IPS-NIHi7 (cell line): Measurements from ENCODE around the gene MAP4.
"Not testable (repeated sequence)": the region's sequence is repeated elsewhere in the genome, so short reads cannot be mapped to it uniquely, and the experiment has no call there.

Experiments used
- DNase-seq: peaks from one replicate; pipeline ENCODE4 v3.0.0; 2012; ENCODE audit warnings: mixed read lengths; ENCODE audit errors: extremely low spot score

MAP4 gene, protein sequence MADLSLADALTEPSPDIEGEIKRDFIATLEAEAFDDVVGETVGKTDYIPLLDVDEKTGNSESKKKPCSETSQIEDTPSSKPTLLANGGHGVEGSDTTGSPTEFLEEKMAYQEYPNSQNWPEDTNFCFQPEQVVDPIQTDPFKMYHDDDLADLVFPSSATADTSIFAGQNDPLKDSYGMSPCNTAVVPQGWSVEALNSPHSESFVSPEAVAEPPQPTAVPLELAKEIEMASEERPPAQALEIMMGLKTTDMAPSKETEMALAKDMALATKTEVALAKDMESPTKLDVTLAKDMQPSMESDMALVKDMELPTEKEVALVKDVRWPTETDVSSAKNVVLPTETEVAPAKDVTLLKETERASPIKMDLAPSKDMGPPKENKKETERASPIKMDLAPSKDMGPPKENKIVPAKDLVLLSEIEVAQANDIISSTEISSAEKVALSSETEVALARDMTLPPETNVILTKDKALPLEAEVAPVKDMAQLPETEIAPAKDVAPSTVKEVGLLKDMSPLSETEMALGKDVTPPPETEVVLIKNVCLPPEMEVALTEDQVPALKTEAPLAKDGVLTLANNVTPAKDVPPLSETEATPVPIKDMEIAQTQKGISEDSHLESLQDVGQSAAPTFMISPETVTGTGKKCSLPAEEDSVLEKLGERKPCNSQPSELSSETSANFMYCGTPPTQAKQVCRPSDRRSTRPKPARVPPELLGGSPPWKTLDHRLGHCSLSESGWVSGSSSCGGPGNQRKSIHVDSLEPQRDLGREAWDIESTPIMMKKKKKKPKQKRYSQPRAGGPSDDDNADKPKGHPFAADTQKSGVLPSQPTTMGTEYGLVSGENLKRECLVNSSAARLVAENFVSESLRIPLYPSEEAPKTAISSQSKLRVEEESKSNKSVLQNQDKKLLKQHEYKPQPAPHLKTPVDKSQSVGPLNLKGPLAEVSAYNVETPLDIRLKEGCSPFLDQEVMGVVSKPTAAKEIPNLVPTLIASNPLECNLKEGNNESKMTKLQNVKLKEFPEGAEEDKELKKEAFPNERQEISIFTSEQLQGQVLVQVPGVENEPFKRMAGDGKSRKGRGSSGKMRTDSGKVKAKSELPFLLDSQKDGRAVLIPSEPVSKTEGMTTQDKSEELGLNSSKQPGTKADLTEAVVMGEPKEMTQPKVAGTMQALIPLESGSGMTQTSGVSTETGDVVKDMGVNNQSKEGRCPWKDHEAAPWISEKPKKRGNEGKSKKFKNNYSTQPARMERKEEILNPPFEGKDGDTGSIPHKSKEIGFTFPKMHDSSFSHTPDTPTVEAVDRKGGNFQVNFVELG (N-terminal part only)

DNA sequence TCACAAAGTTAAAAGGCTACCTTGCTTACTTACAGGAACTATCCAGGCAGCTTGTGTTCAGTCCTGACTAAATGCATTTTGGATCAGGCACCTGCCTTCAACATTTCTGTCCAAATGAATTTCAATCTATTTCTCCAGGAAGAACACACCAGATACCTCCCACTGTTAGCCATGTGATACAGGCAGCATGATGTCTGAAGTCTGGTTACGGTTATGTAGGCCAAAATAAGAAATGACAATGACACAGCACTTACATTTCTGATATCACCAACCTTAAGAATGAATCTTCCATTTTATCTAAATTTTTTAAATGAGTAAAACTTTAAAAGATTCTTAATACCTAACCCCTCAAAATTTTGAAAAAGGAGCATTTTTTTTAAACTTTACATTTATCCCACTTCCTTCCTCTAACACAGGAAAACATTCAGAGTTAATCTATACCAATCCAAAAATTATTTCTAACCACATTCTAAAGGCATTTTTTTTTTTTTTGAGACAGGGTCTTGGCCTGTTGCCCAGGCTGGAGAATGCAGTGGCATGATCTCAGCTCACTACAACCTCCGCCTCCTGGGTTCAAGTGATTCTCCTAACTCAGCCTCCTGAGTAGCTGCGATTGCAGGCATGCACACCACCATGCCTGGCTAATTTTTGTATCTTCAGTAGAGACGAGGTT is at the start of gene MAP4:
Gene MAP4 (minus strand): TSS at position 116 of the 673 bp plus-strand sequence. CDS start 17,556 bp downstream, outside the sequence.
- no peak for DNase-seq

DNA sequence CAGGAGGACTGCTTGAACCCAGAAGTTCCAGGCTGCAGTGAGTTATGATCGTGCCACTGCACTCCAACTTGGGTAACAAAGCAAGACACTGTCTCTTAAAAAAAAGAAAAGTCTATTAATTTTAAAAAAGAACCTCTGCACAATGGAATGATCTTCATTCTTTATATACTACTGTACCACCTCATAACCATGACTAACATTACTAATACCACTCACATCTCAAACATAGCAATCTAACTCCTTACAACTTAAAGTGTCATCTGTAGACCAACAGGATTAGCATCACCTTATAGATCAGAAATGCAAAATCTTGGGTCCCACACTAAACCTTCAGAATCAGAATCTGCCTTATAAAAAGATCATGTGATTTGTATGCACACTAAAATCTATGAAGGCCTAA is 48.8 kb upstream of the MAP4 start:
- DNase-seq = no peak

DNA sequence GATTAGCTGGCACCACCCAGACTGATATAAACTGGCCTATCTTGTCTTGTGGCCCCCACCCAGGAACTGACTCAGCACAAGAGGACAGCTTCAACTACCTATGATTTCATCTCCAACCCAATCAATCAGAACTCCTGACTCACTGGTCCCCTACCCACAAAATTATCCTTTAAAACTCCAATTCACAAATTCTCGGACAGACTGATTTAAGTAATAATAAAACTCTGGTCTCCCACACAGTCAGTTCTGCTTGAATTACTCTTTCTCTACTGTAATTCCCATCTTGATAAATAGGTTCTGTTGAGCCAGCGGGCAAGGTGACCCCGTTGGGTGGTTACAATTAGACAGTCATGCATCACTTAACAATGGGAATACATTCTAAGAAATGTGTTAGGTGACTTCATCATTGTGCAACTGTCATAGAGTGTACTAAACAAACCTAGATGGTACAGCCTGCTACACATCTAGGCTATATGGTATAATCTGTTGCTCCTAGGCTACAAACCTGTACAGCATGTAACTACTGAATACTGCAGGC is 48.1 kb upstream of the MAP4 start:
- DNase-seq = no peak

DNA sequence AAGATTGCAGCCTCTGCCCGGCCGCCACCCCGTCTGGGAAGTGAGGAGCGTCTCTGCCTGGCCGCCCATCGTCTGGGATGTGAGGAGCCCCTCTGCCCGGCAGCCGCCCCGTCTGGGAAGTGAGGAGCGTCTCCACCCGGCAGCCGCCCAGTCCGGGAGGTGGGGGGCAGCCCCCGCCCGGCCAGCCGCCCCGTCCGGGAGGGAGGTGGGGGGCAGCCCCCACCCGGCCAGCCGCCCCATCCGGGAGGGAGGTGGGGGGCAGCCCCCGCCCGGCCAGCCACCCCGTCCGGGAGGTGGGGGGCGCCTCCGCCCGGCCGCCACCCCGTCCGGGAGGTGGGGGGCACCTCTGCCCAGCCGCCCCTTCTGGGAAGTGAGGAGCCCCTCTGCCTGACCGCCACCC is 45.4 kb upstream of the MAP4 start:
- DNase-seq = not testable (repeated sequence)

DNA sequence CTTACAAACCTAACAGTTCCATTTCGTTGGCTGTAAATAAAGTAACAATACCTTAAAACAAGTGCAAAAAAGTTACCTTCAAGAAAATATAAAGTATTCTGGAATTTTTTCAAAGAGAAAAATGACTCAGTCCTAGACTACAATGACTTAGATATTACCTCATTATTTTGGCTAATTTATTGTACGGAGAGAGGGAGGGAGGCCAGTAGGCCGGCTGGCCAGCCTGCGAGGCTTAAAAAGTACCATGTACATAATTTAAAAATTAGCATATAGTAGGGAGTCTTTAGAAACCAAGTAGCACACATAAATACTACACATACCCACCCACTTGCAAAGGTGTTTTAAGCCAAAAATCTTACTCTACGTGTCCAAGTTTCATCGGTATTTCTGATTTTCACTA is 41.9 kb upstream of the MAP4 start:
- DNase-seq = no peak

DNA sequence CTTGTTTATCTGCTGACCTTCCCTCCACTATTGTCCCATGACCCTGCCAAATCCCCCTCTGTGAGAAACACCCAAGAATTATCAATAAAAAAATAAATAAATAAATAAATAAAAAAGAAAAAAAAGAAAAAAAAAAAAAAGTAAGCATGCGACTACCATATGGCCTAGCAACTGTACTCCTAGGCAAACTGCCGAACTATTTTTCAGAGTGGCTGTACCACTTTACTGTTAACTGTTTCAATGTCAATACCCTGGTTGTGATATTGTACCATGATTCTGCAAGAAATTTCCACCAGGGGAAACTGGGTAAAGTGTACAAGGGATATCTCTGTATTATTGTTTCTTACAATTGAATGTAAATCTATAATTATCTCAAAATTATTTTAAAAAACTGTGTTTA is 41.3 kb upstream of the MAP4 start:
- no peak for DNase-seq

DNA sequence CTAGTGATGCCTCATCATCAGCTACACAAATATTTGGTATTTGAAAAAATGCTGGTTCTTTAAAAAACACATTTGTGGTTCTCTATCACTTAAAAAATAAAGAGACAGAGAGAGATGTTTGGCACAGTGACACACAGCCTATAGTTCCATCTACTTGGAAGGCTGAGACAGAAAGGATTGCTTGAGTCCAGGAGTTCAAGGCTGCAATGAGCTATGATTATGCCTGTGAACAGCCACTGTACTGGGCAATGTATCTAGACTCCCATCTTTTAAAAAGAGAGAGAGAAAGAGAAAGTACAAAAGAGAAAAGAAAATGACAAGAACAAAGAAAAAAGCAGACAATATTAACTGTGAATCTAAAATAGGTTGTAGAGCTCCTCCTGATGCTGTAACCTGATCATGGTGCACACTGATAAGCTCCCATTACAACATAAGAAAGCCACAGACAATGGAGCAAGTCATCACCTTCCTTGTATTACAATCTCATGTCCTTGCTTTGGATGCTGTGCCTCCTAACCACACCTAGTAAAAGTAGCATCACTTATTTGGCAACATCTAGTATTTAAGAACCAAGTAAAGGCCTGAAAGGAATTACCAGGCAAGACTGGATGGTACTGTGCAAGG is 31.7 kb upstream of the MAP4 start:
- DNase-seq = no peak

DNA sequence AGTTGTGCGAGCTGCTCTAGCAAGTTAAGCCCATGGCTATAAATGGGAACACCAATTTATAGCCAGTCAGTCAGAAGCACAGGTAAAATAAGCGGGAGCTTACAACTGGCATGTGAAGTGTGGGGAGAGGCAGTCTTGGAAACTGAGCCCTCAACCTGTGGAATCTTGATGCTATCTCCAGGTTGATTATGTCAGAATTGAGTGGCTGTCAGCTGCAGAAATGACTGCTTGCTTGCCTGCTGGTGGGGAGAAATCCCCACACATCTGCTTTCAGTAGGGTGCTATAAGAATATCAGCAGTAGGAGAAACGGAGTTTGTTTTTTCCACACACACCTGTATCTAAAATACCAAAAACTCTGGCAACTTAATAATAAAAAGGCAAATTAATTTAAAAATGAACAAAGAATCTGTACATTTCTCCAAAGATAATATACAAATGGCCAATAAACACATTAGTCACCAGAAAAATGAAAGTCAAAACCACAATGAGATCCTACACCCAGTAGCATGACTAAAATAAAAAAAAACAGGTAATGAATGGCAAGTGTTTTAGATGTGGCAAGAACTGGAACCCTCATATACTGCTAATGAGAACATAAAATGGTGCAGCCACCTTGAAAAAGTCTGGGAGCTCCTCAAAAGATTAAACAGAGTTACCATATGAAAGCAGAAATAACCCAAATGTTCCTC is 26.0 kb upstream of the MAP4 start:
- DNase-seq = no peak

DNA sequence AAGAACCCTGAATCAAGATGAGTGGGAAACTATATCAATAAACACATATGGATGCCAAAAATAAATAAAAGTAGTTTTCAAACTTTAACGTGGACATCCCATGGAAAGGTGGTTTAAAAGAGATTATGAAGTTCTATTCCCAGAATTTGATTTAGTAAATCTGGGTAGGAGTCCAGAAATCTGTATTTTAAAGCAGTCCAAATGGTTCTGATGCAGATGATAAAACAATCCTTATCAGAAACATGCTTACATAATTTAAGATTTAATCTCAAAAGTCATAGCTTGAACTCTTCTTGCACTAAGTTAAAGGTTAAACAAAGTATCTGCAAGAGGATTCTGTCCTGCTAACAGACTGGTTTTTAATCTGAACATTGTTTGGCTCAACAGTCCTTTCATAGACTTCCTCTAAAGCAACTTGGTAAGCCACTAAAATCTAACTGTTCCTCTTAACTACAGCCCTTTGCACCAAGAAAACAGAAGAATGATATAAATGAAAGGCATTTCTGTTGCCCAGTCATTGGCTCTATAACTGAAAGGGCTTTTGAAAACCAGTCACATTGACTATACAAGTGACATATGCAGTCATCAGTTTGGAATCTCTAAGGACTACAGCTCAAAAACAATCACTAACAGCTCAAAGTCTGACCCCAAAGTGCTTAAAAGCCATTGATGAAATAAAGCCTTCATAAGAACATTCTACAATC is 23.4 kb upstream of the MAP4 start:
- peak; percentile 23 for DNase-seq

DNA sequence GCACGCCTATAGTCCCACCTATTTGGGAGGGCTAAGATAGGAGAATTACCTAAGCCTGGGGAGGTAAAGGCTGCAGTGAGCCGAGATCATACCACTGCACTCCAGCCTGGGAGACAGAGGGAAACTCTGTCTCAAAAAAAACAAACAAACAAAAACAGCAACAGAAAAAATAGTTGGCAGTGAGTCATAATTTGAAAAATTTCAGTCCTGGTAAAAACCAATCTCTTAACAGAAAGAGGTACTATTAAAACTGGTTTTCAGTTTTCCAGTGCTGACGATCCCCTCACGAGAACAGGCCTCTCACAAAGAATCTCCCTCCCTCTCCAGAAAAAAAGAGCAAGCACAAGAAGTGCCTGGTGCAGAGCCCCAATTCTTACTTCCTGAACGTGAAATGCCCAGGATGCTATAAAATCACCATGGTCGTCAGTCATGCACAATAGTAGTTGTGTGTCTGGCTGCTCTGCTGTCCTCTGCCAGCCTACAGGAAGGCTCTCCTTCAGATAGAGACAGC is 22.8 kb upstream of the MAP4 start:
- no peak for DNase-seq

DNA sequence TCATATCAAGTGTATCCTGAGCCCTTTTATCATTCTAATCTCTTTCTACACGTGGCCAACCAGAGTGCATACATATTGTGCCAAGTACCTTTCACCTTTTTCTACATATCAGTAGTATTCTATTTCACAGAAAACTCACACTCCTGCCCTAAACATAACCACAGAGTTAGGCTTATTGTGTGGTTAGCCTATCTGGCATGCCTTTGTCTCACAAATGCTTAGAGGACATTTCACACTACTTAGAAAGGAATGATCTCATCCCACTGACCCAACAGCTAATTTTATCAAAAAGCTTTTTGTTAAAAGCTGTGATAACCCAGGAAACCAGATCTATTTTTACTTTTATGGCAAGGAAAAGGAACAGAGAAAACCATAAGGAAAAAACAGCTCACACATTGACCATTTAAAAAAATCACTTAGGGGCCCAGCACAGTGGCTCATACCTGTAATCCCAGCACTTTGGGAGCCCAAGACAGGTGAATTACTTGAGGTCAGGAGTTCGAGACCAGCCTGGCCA is 17.8 kb upstream of the MAP4 start:
- DNase-seq = peak; percentile 18

DNA sequence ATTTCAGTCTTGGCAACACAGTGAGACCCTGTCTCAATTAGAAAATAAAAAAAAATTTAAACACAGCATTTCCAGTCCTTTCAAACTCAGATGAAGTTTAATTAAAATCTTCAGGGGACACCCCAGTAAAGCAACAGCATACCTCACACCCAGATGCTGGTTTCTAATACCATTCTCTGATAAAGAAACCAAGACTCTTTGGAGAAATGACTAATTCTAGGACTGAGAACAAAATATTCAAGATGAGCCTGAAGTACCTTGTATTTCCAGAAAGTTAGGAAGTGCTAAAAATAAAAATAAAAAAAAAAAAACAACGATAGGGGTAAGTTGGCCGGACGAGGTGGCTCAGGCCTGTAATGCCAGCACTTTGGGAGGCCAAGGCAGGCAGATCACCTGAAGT is 14.0 kb upstream of the MAP4 start:
- no peak for DNase-seq

DNA sequence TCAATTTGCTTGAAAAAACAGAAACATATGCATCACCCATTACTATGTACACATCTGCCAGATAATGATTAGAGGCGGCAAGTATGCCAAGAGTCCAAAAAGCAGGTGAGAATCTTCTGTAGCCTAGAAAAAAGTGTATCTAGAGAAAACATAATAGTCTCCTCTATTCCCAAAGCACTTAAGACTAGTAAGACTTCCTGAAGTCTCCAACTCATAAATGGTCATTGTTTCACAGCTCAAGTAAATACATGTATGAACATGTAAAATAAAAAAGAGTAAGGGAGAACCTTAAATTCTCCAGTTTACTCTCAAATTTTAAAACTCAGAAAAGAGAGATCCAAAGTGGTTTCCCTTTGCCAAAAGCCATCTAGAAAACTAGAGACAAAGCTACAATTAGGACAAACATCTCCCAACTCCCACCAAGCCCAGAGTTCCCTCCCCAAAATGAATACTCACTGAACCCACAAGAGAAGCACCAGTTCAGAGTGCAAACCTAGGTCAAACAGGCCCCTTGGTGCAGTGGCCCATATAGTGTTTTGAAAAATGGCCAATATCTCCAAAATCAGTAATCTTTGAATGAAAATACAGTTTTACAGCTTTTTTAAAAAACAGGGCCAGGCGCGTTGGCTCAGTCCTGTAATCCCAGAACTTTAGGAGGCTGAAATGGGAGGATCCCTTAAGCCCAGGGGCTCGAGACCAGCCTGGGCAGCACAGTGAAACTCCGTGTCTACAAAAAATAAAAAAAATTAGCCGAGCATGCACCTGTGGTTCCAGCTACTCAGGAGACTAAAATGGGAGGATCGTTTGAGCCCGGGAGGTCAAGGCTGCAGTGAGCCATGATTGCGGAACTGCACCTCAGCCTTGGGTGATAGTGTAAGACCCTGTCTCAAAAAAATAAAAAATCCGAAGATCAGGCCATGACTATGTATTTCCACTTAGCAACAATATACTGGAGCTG is 11.0 kb upstream of the MAP4 start:
- no peak for DNase-seq

DNA sequence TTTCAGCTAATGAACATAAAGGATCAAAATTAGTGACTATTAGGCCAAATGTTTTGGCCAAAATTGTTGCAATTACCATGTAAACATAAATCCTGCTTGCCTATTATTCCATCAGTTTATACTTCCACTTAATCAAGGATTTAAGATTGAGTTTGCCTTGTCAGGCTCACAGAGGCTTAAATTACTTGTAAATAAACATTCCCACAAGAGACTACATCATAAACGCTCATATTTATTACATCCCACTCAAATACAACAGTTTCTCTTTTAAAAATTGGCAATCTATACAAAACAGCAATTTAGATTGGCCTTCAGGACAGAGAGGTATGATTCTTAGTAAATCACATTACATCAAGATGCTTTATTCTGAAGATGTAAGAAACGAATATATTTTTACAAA is 9.9 kb upstream of the MAP4 start:
- no peak for DNase-seq

DNA sequence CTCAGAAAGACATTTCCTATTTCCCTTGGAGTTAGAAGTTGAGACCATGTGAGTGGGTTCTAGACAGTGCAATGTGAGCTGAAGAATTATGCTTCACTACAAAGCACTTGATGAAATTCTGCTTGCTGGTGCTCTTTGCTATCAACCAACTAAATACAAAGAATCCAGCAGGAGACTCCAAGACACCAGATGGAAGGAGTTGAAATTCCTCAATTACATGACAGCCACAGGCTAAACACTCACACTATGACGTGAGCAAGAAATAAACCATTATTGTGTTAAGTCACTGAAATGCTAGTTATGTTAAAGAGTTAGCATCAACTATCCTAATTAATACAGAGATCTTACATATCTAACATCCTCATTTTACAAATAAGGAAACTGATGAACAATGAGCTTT is 8.2 kb upstream of the MAP4 start:
- DNase-seq = no peak

DNA sequence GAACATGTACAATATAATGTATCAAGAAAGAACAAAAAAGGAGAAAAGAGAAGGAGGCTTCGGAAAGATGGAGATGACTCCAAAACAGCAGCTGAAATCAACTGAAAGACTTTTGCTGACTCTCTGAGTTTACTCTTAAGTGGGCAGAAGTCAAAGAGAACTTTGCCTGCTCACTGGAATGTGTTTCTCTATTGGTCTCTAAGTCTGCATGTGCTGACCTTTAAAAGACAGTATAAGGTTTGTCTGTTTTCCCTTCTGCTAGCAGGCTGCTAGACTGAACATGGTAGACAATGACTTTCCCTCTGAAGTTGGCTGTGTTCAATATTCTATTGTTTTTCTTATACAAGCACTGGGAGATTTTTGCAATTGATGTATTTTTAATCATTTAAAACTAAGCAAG is 7.2 kb upstream of the MAP4 start:
- DNase-seq = no peak

DNA sequence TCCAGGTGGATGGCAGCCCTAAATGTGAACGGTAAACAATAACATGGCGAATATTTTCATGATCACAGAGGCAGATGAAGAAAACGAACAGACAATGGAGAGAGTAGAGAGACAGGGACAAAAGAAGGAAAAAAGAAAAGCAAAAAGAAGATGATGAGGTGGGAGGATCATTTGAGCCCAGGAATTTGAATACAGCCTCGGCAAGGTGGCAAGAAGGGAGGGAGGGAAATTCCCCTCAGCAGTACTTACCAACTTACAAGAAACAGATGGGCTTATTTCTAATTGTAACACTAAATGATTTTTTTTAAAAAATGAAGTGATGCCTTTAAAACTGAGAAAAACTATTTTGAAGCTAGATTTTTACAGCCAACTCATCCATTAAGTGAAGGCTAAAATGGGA is 6.0 kb upstream of the MAP4 start:
- DNase-seq = no peak

DNA sequence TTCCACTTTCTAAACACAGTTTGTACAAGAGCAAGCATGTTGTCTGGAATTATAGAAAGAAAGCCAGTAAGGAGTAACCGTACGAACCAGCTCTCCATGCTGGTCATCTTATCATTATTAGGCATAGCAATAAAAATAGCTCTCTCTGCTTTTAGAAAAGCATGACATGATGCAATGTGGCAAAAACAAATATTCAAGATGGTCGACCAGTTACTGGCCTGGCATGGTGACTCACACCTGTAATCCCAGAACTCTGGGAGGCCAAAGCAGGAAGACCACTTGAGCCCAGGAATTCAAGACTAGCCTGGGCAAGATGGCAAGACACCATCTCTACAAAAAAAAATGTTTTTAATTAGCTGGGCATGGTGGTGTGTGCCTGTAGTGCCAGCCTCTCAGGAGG is 2.6 kb upstream of the MAP4 start:
- no peak for DNase-seq
